HepG2 (cell line): ENCODE results near the gene NUDT15. TPM values are rescaled to one million over a fixed set of nuclear protein-coding genes. Genes with fewer than 3 reads are reported as not detected.

Experiments used
- ATAC-seq: fragments of 200-7000 bp; cut with Tn5 transposase; 3 replicates; pipeline ENCODE4 v1.9.1; 2020; ENCODE audit warnings: mild to moderate bottlenecking, moderate library complexity
- BruUV-seq: library from RNA; stranded (reverse); fragments of 400-500 nt; replicated peaks from 2 replicates; lab custom pipeline; 2021; lab: Mats Ljungman, UMichigan
- CTCF ChIA-PET: fragments of 300-600 bp; formaldehyde crosslinking; extraction: SDS; loops from one replicate; lab custom pipeline; 2021; ENCODE audit warnings: low total read pairs, inconsistent platforms, low intra/inter-chr PET ratio; lab: Yijun Ruan, JAX
- POLR2A ChIA-PET: fragments of 350-600 bp; sonication (Branson Sonifier 250); formaldehyde crosslinking; loops from one replicate; lab custom pipeline; 2020; ENCODE audit warnings: antibody characterized with exemption, inconsistent platforms; lab: Yijun Ruan, JAX
- DNase-seq: peaks from one replicate; pipeline ENCODE4 v3.0.0-alpha.2; 2015; ENCODE audit warnings: low spot score
- FAIRE-seq: peaks from 3 replicates; lab custom pipeline; 2011; peaks lifted over from hg19 to GRCh38; lab: Jason Lieb, UNC
- H2AFZ ChIP-seq: one replicate; pipeline ENCODE4 v1.6.1; 2011; ENCODE audit warnings: low read length, inconsistent platforms
- H3K27ac ChIP-seq: fragments of 300-600 bp; 3 replicates; pipeline ENCODE4 v1.8.0; 2011; ENCODE audit warnings: mixed run types, mild to moderate bottlenecking, mixed read lengths, low read length, inconsistent platforms; ENCODE audit not compliant: insufficient read depth; ENCODE audit errors: extremely low read length
- H3K27me3 ChIP-seq, 2 experiments: fragments of 200-600 bp in 1 of 2; 2 replicates in 1 of 2; 3 replicates in 1 of 2; pipeline versions ENCODE4 v1.6.0 to v1.8.0; 2011; ENCODE audit warnings: low read length in 2 of 2, mild to moderate bottlenecking in 2 of 2, moderate library complexity in 2 of 2, inconsistent platforms in 1 of 2; ENCODE audit not compliant: insufficient read depth in 2 of 2, control insufficient read depth in 1 of 2
- H3K36me3 ChIP-seq, 2 experiments: fragments of 200-600 bp in 1 of 2; replicated peaks in 1 of 2; 2 replicates in 1 of 2; 3 replicates in 1 of 2; pipeline versions ENCODE4 v1.5.1 to v1.8.0; 2011; ENCODE audit warnings: low read length in 2 of 2, inconsistent platforms in 1 of 2; ENCODE audit not compliant: insufficient read depth in 2 of 2, control insufficient read depth in 1 of 2
- H3K4me1 ChIP-seq: 2 replicates; pipeline ENCODE4 v1.5.1; 2012; ENCODE audit warnings: low read length, inconsistent platforms; ENCODE audit not compliant: insufficient read depth
- H3K4me2 ChIP-seq: 2 replicates; pipeline ENCODE4 v1.6.0; 2011; ENCODE audit warnings: low read depth, low read length, inconsistent platforms
- H3K4me3 ChIP-seq, 3 experiments: fragments of 200-600 bp in 1 of 3; sonication (generic), shearing (Covaris generic) in 1 of 3; replicated peaks in 1 of 3; 2 replicates each; pipeline ENCODE4 v1.5.1; 2011 to 2016; ENCODE audit warnings: low read length in 3 of 3, inconsistent platforms in 2 of 3, low read depth in 2 of 3, mild to moderate bottlenecking in 2 of 3, control low read depth in 1 of 3, mixed read lengths in 1 of 3; ENCODE audit not compliant: insufficient read depth in 1 of 3
- H3K79me2 ChIP-seq: one replicate; pipeline ENCODE4 v1.6.1; 2011; ENCODE audit warnings: low read length, inconsistent platforms; ENCODE audit not compliant: insufficient read depth
- H3K9ac ChIP-seq: 2 replicates; pipeline ENCODE4 v1.6.0; 2011; ENCODE audit warnings: mild to moderate bottlenecking, low read depth, low read length, inconsistent platforms; ENCODE audit not compliant: insufficient read depth
- H3K9me3 ChIP-seq: 2 replicates; pipeline ENCODE4 v1.5.1; 2012; ENCODE audit warnings: mild to moderate bottlenecking, low read length
- H4K20me1 ChIP-seq: 2 replicates; pipeline ENCODE4 v1.6.0; 2011; ENCODE audit warnings: inconsistent platforms, mild to moderate bottlenecking, low read length, moderate library complexity; ENCODE audit not compliant: insufficient read depth
- ARNTL ChIP-seq: sonication (generic); formaldehyde crosslinking; IDR thresholded peaks from 2 replicates; pipeline ENCODE4 v1.4.0; 2020; ENCODE audit warnings: mild to moderate bottlenecking, missing genetic modification reagents
- GLI4 ChIP-seq: sonication (generic); formaldehyde crosslinking; IDR thresholded peaks from 2 replicates; pipeline ENCODE4 v1.5.1; 2020; ENCODE audit warnings: missing genetic modification reagents, mild to moderate bottlenecking, moderate library complexity, borderline replicate concordance
- MIER3 ChIP-seq: IDR thresholded peaks from 2 replicates; pipeline ENCODE4 v1.6.1; 2016; ENCODE audit warnings: missing compliant biosample characterization, borderline replicate concordance
- RBAK ChIP-seq: sonication (generic); formaldehyde crosslinking; IDR thresholded peaks from 2 replicates; pipeline ENCODE4 v1.5.1; 2020; ENCODE audit warnings: mild to moderate bottlenecking, missing genetic modification reagents
- SMAD9 ChIP-seq: sonication (generic); formaldehyde crosslinking; IDR thresholded peaks from 2 replicates; pipeline ENCODE4 v1.5.1; 2020; ENCODE audit warnings: mild to moderate bottlenecking, missing genetic modification reagents
- ZNF12 ChIP-seq: sonication (generic); formaldehyde crosslinking; IDR thresholded peaks from 2 replicates; pipeline ENCODE4 v1.5.0; 2020; ENCODE audit warnings: missing genetic modification reagents
- ZNF292 ChIP-seq: sonication (generic); formaldehyde crosslinking; IDR thresholded peaks from 2 replicates; pipeline ENCODE4 v1.8.1; 2022; ENCODE audit warnings: mild to moderate bottlenecking, low read depth, missing genetic modification reagents, borderline replicate concordance
- ZNF44 ChIP-seq: sonication (generic); formaldehyde crosslinking; IDR thresholded peaks from 2 replicates; pipeline ENCODE4 v1.5.1; 2020; ENCODE audit warnings: mild to moderate bottlenecking, missing genetic modification reagents
- WGBS: methylation state at CpG from one replicate; pipeline ENCODE4 v1.1.6; 2017; ENCODE audit warnings: low lambda C conversion rate; 5-methylcytosine and 5-hydroxymethylcytosine counted together
- in situ Hi-C: cut with HindIII; loops from 2 replicates; pipeline ENCODE4 v1.10.0; 2017; ENCODE audit warnings: low pct_unique_long_range_greater_than_20kb; ENCODE audit not compliant: extremely low pct_ligation_motif_present
- intact Hi-C: fragments of 100-400 bp; cut with micrococcal nuclease; formaldehyde crosslinking; loops from one replicate; pipeline ENCODE4 v1.10.0; 2022; ENCODE audit not compliant: unreplicated experiment
- polyA plus RNA-seq, 8 experiments: library from polyadenylated mRNA; depleted of rRNA in 3 of 8; stranded (reverse) in 7 of 8; unstranded in 1 of 8; fragments of >200 nt; fragmentation: Illumina TruSeq in 4 of 8; extraction: Trizol in 4 of 8; gene quantifications; 2 replicates each; pipeline versions ENCODE4 v1.2.1 to v1.2.3, GENCODE V29; 2011 to 2016; ENCODE audit warnings: low read depth in 4 of 8, missing spikeins in 1 of 8, mixed read lengths in 1 of 8; ENCODE audit not compliant: insufficient read depth in 1 of 8
- total RNA-seq, 5 experiments: library from RNA; depleted of rRNA; stranded (reverse); fragments of >200 nt; fragmentation: Illumina TruSeq; extraction: Trizol; gene quantifications; 2 replicates each; pipeline ENCODE4 v1.2.3, GENCODE V29; 2016; ENCODE audit warnings: low read depth in 1 of 5
- TF ChIP-seq, protein P1 (sequence below): sonication (generic); formaldehyde crosslinking; IDR thresholded peaks from 2 replicates; pipeline ENCODE4 v1.4.0; 2020; ENCODE audit warnings: missing genetic modification reagents
- TF ChIP-seq, protein P2 (sequence below): sonication (generic); formaldehyde crosslinking; IDR thresholded peaks from 2 replicates; pipeline ENCODE4 v1.4.0; 2020; ENCODE audit warnings: mild to moderate bottlenecking, missing genetic modification reagents, borderline replicate concordance

The NUDT15 gene
- total and polyA plus RNA-seq, 2 of the 13 experiments (the other 11 are each of a cell fraction or from before 2014, with no cell fraction given): 21.3 to 47.3 TPM

DNA sequence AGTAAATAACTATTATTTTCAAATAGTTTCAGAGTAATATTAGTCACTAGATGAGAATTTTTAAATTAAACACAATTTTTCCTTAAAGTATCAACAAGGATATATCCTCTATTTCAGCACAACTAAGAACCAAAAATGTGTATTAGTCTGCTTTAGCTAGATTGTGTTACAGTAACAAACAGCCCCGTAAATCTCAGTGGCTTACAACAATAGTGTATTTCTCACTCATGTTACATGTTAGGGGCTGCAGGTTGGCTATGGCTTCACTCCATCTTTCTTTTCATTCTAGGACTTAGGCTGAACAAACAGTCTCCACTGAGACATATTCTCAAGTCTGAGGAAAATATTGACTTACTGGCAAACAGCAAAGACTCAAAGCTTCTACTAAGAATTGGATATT, 24.9 kb upstream of the NUDT15 start:
- BruUV-seq: no TSS peak
- Histone ChIP-seq H3K79me2 (no peaks in the 10 kb centered on the region), H3K4me2 (no peak overlapping the region), H3K9me3 (no peaks in the 10 kb centered on the region), H3K27me3 (no peaks in the 10 kb centered on the region), H3K4me1 (peaks cover 13% of the 10 kb centered on the region), H2AFZ (no peak overlapping the region), H3K27ac (no peak overlapping the region), H3K36me3 (no peaks in the 10 kb centered on the region), H3K4me3 (no peak overlapping the region), H3K9ac (no peak overlapping the region), H4K20me1 (no peaks in the 10 kb centered on the region)
- CTCF ChIA-PET: no interaction called here
- in situ Hi-C loops: no loop called here
- intact Hi-C loops: no loop called here
- FAIRE-seq (no peak), ATAC-seq (no peak), DNase-seq (no peak)
- 95% methylated on average over 1 of the region's 1 CpG for WGBS
- POLR2A ChIA-PET: interaction anchor here (1.5 kb wide), 1 partner anchor 11 kb away, joined by 8 read pairs; the partner anchor contains the start of gene SUCLA2
- TF ChIP-seq SMAD9 (CRISPR knock-in tag) (no peak), ARNTL (CRISPR knock-in tag) (no peak), ZNF12 (peak; percentile 77), RBAK (CRISPR knock-in tag) (peak; percentile 88)

DNA sequence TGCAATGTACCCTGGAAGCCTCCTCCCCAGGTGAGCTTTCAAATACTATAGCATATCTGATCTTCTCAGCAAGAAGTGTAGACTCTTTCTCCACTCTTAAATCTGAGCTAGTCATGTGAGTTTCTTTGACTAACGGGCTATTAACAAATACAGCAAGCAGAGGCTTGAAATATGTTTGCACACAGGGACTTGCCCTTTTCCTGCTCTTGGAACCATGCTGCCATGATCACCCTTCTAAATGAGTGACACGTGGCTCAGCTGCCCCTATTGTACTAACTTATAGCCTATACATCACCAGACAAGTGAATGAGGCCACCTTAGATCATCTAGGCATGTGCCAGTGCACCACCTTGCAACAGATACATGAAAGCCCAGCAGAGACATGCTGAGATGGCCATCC, 23.2 kb upstream of the NUDT15 start:
- H3K27me3 ChIP-seq: no peaks in the 10 kb centered on the region
- no peaks in the 10 kb centered on the region for H3K79me2 ChIP-seq
- H3K4me1 ChIP-seq: peaks cover 12% of the 10 kb centered on the region
- H3K9me3 ChIP-seq: no peaks in the 10 kb centered on the region
- H3K36me3 ChIP-seq: no peaks in the 10 kb centered on the region
- FAIRE-seq (no peak), ATAC-seq (no peak), DNase-seq (no peak)
- BruUV-seq: no TSS peak
- no peak overlapping the region for H2AFZ ChIP-seq
- H3K4me2 ChIP-seq: no peak overlapping the region
- ChIA-PET POLR2A (interaction anchor here (1.2 kb wide), 1 partner anchor 23 kb away, joined by 3 read pairs; the partner anchor contains the start of gene NUDT15), CTCF (no interaction called here)
- 90% methylated on average over 2 of the region's 2 CpGs for WGBS
- in situ Hi-C loops: no loop called here
- intact Hi-C loops: no loop called here
- H3K27ac ChIP-seq: no peak overlapping the region
- no peak for TF ChIP-seq MIER3
- no peak for TF ChIP-seq GLI4 (CRISPR knock-in tag)
- TF ChIP-seq, protein P1, sequence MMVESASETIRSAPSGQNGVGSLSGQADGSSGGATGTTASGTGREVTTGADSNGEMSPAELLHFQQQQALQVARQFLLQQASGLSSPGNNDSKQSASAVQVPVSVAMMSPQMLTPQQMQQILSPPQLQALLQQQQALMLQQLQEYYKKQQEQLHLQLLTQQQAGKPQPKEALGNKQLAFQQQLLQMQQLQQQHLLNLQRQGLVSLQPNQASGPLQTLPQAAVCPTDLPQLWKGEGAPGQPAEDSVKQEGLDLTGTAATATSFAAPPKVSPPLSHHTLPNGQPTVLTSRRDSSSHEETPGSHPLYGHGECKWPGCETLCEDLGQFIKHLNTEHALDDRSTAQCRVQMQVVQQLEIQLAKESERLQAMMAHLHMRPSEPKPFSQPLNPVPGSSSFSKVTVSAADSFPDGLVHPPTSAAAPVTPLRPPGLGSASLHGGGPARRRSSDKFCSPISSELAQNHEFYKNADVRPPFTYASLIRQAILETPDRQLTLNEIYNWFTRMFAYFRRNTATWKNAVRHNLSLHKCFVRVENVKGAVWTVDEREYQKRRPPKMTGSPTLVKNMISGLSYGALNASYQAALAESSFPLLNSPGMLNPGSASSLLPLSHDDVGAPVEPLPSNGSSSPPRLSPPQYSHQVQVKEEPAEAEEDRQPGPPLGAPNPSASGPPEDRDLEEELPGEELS: no peak
- TF ChIP-seq ZNF292 (CRISPR knock-in tag): no peak
- TF ChIP-seq, protein P2, sequence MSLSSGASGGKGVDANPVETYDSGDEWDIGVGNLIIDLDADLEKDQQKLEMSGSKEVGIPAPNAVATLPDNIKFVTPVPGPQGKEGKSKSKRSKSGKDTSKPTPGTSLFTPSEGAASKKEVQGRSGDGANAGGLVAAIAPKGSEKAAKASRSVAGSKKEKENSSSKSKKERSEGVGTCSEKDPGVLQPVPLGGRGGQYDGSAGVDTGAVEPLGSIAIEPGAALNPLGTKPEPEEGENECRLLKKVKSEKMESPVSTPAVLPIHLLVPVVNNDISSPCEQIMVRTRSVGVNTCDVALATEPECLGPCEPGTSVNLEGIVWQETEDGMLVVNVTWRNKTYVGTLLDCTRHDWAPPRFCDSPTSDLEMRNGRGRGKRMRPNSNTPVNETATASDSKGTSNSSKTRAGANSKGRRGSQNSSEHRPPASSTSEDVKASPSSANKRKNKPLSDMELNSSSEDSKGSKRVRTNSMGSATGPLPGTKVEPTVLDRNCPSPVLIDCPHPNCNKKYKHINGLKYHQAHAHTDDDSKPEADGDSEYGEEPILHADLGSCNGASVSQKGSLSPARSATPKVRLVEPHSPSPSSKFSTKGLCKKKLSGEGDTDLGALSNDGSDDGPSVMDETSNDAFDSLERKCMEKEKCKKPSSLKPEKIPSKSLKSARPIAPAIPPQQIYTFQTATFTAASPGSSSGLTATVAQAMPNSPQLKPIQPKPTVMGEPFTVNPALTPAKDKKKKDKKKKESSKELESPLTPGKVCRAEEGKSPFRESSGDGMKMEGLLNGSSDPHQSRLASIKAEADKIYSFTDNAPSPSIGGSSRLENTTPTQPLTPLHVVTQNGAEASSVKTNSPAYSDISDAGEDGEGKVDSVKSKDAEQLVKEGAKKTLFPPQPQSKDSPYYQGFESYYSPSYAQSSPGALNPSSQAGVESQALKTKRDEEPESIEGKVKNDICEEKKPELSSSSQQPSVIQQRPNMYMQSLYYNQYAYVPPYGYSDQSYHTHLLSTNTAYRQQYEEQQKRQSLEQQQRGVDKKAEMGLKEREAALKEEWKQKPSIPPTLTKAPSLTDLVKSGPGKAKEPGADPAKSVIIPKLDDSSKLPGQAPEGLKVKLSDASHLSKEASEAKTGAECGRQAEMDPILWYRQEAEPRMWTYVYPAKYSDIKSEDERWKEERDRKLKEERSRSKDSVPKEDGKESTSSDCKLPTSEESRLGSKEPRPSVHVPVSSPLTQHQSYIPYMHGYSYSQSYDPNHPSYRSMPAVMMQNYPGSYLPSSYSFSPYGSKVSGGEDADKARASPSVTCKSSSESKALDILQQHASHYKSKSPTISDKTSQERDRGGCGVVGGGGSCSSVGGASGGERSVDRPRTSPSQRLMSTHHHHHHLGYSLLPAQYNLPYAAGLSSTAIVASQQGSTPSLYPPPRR (CRISPR knock-in tag): no peak
- no peak for TF ChIP-seq ZNF44
- H4K20me1 ChIP-seq: no peaks in the 10 kb centered on the region
- H3K9ac ChIP-seq: no peak overlapping the region
- H3K4me3 ChIP-seq: no peak overlapping the region
